GM21360 (cell line): Measurements from ENCODE around the gene STX8.
"Not testable (repeated sequence)": the region's sequence is repeated elsewhere in the genome, so short reads cannot be mapped to it uniquely, and the experiment has no call there.

ENCODE experiments used
- ATAC-seq: cut with Tn5 transposase; IDR thresholded peaks from one replicate; pipeline ENCODE4 v1.9.1; 2021; ENCODE audit warnings: mild to moderate bottlenecking, moderate library complexity; ENCODE audit not compliant: unreplicated experiment

Gene STX8

GRCh38 chr17:9270921-9271320, 304.7 kb downstream of the STX8 start:
- ATAC-seq = no peak

GRCh38 chr17:9269350-9270035, 306.1 kb downstream of the STX8 start:
- ATAC-seq = no peak

GRCh38 chr17:9268546-9268945, 307.1 kb downstream of the STX8 start:
- ATAC-seq = no peak

- no peak for ATAC-seq
These were observed 308.9 kb downstream of the STX8 start for GRCh38 chr17:9266697-9267117.

GRCh38 chr17:9266031-9266680, 309.5 kb downstream of the STX8 start:
- ATAC-seq = no peak

- ATAC-seq = no peak
These were observed 314.3 kb downstream of the STX8 start for GRCh38 chr17:9261081-9262012.

GRCh38 chr17:9259419-9259818, 316.2 kb downstream of the STX8 start:
- ATAC-seq = no peak

GRCh38 chr17:9258115-9259015, 317.3 kb downstream of the STX8 start:
- no peak for ATAC-seq

GRCh38 chr17:9257630-9257965, 318.0 kb downstream of the STX8 start:
- ATAC-seq = not testable (repeated sequence)

- ATAC-seq = no peak
These were observed 318.6 kb downstream of the STX8 start for GRCh38 chr17:9256751-9257629.

GRCh38 chr17:9256361-9256750, 319.3 kb downstream of the STX8 start:
- no peak for ATAC-seq

GRCh38 chr17:9255833-9256232, 319.8 kb downstream of the STX8 start:
- ATAC-seq = no peak

GRCh38 chr17:9254841-9255240, 320.8 kb downstream of the STX8 start:
- no peak for ATAC-seq

GRCh38 chr17:9253308-9253707, 322.3 kb downstream of the STX8 start:
- ATAC-seq = no peak

GRCh38 chr17:9251273-9251672, 324.3 kb downstream of the STX8 start:
- no peak for ATAC-seq

- ATAC-seq = no peak
These were observed 326.2 kb downstream of the STX8 start for GRCh38 chr17:9249245-9249953.

GRCh38 chr17:9247401-9247938, 328.1 kb downstream of the STX8 start:
- no peak for ATAC-seq

GRCh38 chr17:9244066-9245052, 331.3 kb downstream of the STX8 start:
- no peak for ATAC-seq
